NCI-H69 (cell line): ENCODE data around the gene NXN.
"Not testable (repeated sequence)": the region's sequence is repeated elsewhere in the genome, so short reads cannot be mapped to it uniquely, and the experiment has no call there.

Source experiments
- DNase-seq: peaks from one replicate; lab custom pipeline; 2025; lab: John Stamatoyannopoulos, UW

The NXN gene

DNA sequence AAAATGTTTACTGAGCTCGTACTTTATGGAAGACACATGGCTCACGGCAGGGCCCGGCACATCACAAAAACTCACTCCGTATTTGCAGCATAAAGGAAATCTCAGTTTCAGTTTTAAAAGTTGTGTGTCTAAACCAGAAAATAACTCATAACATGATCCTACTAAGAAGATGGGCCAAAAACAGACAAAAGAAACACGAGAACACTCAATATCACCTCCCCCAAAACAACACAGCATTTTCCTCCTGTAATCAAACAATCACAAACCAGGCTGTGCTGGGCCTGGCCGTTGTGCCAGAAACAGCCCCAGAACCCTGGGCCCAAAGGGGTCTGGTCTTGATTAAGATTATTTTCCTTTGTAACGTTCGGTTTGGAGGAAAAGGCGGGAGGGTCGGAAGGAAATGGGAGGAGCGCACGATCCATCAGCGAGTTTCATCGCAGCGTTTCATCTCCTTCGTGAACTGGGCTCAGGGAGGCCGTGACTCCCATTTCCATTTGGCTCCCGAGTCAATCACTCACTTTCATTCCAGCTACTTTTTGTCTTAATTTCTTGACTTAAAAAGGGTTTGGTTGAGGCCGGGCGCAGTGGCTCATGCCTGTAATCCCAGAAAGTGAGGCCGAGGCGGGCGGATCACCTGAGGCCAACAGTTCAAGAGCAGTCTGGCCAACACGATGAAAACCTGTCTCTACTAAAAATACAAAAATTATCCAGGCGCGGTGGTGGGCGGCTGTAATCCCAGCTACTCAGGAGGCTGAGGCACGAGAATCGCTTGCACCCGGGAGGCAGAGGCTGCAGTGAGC, 61.4 kb downstream of the NXN start:
- DNase-seq: no peak

DNA sequence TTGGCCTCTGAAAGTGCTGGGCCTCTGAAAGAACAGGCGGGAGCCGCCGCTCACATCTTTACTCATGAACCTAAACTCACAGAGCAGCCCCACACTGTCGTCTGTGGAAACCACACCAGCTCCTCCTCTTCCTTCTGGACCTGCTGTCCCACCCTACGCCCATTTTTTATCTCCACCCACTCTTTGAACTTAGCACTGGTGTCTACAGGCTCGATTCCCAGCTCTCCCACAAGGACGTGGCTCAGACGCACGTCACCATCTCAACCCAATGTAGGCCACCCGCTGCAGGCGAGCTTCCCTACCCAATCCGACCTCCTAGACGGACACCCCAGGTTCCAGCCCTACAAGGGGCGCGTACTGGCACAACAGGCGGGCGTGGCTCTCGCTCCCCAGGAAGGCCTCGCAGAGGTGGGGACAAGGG, 62.2 kb downstream of the NXN start:
- DNase-seq: no peak

DNA sequence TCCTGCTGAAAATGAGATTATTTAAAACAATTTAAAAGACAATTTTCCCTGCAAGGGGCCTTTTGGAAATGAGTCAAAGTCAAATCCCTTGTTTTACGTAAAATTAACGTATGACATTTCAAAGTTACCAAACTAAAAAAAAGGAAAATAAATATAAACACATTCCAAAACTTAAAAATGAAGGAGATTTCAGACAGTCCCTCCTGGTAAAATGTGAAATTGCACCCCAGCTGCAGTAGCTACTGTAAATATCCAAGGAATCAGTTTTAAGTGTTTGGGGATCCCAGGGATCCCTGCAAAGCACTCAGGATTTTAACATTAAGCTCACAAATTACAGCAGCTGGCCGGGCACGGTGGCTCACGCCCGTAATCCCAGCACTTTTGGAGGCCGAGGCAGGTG, 63.3 kb downstream of the NXN start:
- DNase-seq: no peak

DNA sequence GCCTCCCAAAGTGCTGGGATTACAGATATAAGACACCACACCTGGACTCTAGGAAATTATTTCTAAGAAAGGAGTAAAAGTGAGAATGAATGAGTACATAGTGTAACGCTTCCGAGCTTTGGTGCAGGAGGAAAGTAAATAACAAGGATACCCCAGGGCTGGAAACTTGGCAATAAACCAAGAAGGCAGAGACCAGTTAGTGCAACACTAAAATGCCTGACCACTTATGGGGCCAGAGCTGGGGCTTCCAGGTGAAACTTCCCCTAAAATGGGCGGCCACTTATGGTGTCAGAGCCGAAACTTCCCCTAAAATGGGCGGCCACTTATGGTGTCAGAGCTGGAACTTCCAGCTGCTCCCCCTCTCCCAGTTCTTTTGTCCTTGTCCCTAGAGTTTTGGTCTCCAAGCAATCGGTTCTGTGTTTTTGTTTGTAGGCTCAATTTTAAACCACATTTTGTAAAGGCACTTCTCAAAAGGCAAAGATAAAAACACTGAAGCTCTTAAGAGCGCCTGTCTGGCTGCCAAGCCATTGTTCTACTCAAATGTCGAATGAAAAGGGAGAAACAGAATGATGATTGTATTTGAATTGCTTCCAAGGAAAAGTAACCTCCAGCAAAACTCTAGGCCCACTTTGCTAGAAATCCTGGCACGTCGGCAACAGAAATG, 63.9 kb downstream of the NXN start:
- DNase-seq: peak; percentile 78

DNA sequence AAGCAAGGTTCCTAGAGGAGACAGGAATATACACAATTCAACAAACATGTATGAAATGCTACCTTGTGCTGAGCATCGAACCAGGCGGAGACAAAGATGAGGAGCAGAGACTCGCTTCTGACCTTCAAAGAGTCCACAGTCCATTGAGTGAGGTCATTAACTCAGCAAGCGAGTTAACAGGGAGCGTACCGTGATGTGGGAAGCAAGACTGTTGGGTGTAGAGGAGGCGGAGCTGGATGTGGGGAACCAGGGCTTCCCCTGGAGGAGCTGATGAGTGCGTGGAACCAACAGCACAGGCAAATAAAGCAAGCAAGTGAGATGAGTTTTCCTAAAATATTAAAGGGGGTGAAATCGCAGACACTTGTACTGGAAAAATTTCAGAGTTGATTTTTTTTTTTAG, 65.0 kb downstream of the NXN start:
- no peak for DNase-seq

DNA sequence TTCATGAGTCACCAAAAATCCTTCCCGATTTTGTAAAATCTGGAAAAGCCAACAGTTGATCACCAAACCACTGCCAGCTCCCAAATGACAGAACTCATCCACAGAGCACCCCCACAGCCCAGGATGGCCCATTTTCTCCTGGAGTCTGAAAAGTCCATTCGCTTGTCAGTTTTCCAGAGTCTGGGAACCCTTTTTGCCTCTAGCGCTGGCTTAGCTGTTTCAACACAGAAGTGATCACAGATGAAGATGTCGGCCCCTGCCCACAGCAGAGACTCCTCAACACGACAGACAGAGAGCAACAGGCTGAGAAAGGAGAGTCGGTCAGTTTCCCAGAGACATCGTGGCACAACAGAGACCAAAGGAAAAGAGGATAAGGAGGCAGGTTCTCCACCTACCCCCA, 66.4 kb downstream of the NXN start:
- no peak for DNase-seq

DNA sequence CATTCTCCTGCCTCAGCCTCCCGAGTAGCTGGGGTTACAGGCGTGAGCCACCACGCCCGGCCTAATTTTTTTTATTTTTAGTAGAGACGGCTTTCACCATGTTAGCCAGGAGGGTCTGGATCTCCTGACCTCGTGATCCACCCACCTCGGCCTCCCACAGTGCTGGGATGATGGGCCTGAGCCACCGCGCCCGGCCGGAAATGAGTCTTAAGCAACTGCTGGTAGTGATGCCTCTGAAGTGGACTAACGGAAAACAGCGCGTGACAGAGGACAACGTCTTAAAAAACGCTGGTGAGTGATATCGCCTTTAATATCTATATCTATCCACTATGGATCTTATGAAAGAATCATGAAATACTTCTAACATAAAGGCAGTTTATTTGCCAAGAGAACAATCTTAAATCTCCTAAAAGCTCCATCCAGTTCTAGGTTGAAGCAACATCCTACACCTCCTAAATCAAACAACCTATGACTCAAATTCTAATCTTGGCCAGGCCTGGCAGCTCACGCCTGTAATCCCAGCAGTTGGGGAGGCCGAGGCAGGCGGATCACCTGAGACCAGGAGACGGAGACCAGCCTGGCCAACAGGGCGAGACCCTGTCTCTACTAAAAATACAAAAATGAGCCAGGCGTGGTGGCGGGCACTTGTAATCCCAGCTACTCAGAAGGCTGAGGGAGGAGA, 69.8 kb downstream of the NXN start:
- no peak for DNase-seq

DNA sequence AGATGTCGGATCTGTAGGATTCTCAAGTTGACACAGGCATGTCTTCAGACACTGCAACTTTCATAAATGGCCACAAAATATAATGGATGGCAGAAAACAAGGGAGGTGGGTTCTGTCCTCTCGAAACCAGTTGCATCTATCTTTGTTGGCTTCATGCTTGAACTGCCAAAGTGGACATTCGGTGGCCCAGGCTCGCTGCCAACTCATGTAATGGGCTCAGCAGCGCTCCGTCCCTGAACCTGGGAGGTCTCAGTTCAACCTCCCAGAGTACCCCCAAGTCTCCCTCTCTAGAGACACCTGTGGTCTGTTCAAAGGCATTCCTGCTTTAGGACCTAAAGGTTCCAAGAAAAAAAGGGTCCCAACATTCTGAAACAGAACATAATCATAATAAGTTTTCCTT, 71.9 kb downstream of the NXN start:
- no peak for DNase-seq

DNA sequence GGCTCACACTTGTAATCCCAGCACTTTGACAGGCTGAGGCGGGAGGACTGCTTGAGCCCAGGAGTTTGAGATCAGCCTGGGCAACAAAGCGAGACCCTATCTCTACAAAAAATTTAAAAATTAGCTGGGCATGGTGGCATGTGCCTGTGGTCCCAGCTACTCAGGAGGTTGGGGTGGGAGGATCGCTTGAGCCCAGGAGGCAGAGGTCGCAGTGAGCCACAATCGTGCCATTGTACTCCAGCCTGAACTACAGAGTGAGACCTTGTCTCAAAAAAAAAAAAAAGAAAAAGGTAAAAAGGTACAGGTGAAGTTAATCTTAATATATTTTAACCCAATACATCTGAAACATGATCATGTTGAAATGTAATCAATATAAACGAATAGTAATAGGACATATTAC, 73.9 kb downstream of the NXN start:
- DNase-seq: not testable (repeated sequence)

DNA sequence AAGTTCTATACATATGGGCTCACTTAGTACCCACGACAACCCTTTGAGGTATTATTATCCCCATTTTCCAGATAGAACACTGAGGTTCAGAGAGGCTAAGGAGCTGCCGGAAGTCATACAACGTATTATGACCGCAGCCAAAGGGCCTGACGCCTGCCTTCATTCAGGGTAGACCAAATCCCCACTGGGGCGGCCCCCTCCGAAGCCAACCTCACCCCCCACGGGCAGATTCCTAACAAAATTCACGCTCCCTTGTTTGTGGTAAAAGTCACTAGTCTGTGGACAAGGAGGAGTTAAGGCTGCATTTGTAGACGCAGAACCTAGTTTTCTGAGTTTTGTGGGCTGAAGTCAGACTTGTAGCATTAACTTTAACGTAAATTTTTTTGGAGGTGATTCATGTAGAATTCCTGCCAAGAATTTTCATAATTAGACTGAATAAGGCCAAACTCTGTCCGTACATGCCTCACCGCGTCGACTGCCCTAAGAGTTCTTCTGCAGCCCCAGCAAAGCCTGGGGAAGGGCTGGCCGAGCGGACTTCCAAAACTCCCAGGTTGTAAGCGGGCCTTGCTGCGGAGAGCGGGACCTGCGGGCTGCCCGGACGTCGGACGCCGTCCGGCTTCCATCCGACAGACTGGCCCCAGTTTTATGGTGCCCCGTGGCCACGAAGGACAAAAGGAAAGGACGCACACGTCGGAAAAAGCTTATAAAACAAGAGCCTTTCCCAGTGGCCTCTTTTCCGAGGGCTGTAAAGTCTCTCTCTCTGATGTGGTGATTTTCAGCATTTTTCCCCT, 75.7 kb downstream of the NXN start:
- no peak for DNase-seq

DNA sequence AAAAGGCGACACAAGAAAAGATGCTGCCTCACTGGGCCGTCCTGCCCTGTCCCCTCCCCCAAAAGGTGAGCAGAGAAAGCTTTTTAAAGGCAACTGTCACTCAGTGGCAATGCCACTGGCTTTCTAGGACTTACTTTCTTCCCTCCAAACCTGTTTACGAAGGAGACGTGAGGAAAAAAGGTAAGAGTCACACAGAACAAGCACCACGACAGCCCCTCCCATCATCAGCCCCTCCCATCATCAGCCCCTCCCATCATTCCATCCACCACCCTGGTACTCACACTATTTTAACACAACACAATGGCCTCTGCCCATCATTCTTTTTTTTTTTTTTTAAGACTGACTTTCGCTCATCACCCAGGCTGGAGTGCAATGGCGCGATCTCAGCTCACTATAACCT, 77.1 kb downstream of the NXN start:
- DNase-seq: no peak

DNA sequence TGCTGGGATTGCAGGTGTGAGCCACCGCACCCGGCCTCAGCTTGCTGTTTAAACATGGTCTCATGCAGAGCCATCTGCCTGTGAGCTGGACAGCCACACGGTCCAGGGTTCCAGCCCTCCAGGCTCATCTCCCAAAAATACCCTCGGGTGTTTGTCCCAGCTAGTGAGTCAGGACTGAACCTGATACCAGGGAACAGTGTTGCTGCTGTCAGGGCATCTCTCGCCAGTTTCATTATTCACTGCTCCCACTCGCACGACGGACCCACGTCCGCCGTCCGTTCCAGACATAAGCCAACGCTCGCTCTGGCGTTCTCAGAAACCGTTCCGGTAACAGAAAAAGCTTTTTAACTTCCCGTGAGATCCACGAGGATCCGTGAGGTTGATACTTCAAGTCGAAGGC, 77.6 kb downstream of the NXN start:
- no peak for DNase-seq

DNA sequence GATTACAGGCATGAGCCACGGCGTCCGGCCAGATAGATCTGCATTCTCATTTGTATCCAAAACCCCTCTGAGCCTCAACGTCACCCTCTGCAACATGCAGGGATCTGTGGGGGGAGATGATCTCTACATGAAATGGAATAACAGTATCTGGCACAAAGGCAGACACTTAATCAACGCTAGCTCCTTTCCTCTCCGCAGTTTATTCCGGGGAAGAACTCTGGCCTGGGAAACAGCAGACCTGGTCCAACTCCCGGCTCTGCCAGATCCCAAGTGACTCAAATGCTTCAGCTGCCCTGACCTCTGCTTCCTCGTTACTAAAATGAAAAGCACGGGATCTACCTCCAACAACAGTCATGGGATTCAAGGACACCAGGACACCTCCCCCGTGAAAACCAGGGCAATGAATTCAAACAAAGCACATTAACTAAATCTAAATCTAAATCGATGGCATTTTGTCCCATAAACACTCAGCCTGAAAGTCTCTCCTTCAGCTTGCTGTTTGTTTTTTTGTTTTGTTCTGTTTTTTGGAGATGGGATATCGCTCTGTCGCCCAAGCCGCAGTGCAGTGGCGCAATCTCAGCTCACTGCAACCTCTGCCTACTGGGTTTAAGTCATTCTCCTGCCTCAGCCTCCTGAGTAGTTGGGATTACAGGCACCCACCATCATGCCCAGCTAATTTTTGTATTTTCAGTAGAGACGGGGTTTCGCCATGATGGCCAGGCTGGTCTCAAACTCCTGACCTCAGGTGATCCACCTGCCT, 78.2 kb downstream of the NXN start:
- no peak for DNase-seq

DNA sequence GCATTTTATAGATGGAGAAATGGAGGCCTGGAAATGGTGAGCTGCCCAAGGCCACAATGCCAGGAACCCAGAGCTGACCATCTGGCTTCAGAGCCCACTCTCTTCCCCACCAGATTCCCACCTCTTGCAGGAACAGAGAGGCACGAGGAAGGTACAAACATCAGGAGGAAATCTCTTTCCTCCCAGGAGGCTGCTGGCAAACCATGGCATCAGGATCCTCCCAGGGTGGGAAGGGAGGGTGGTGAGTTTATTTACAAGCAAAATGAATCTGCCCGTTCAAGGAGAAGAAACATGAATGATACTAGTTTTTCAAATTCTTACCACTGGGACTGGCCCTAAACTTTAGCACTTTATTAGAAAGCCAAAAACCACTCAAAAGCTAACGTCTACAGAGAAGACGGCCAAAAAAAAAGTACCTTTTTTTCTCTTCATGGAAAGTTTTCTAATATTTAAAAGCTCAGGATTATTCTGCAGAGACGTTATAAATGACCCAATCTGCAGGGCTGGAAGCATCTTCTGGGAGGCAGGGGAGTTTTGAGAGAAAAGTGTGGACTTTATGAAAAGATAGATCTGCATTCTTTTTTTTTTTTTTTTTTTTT, 79.1 kb downstream of the NXN start:
- DNase-seq: no peak

DNA sequence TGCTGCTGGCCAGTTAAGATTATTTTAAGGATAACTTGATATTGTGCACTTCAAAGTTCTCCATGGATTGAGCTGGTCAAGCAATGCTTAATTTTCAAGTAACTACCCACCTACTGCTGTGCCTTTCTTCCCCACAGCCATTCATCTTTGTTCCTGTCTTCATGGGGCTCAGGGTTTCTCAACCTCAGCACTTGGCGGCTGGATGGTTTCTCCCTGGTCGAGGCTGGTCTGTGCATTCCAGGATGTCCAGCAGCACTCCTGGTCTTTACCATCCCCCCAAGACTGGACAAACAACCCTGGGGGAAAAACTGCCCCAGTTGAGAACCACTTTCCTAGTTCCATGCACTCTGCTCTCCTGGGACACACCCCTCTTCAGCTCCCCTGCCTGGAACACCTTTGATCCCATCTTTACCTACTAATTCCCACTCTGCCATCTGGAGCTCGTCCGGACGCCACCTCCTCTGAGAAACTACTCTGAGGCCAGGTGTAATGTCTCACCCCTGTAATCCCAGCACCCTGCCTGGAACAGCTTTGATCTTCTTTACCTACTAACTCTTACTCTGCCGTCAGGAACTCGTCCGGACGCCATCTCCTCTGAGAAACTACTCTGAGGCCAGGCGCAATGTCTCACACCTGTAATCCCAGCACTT, 81.5 kb downstream of the NXN start:
- no peak for DNase-seq

DNA sequence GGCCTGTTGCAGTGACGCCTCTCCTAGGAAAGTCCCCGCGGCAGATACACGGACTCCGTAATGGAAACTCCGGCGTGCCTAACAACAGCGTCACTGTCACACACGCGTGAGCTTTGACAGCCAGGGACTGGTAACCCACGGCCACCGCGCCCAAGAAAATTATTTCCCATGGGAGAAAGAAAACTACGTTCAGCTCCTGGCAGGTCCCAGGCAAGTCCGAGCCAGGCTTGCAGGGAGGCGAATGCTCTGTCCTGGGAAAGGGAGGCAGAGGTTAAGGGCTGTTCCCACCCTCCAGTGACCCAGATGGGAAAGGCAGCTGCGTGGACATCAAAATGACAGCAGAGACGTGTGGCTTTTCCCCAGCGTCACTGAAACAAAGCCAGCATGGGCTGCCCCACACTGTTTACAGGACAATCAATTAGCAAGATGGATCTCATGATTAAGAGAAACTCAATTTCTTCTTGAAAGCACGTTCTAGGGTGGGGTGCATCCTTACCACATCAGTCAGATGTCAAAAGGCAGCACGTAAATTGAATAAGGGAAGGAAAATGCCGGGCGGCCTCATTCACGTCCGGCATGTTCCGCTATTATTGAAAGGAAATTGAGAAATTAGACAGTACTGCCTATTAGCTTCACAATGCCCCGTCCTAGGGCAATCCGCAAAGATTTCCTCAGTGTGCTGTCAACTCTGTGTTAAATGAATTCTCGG, 82.5 kb downstream of the NXN start:
- no peak for DNase-seq

DNA sequence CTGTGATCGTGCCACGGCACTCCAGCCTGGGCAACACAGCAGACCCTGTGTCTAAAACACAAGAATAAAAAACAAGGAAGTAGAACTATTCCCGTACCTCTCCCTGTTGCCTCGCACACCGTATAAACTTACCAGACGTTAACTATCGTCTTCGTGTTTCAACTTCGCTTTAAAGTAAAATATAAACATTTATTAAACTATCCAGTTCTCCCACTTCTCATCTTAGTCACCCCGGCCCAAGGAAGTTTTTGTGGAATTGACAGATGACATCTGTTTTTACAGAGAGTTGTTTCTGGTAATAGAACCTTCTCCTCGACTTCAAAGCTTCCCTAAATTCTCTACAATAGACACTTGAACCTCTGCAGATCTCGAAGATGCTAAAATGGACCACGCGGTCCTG, 83.1 kb downstream of the NXN start:
- no peak for DNase-seq

DNA sequence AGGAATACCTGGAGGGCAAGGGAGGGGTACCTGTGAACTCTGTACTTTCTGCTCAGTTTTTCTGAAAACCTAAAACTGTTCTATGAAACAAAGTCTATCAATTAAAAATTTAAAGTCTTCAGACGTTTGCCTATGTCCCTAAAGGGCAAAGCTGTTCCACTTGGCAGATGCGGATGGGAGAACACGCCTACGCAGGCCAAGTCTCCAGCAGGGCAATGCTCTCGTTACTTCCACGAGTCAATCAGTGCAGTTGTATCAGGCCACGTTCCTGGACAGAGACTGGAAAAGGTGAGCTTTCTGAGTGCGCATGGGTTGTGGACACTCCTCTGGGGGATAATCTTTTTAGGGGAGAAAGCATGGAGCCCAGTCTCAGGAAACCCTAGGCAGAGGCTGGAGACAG, 86.6 kb downstream of the NXN start:
- DNase-seq: no peak

DNA sequence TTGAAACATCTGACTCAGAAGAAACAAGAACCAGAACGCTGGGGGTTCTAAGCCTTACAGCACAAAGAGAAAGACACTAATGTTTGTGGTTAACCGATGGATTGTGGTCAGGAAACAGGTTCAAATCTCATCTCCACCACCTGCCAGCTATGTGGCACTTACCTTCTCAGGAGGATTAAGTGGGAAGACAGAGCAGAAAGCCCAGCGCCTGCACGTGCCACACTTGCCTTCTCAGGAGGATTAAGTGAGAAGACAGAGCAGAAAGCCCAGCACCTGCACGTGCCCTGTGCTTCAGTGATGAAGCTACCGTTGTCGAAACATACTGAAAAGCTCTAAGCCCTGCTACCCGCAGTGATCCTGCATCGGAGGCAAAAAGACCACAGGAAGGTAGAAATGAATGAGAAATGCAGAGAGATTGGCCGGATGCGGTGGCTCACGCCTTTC, 90.6 kb downstream of the NXN start:
- no peak for DNase-seq
